ENCODE measurements around the gene TRABD2A.

The TRABD2A gene

DNA sequence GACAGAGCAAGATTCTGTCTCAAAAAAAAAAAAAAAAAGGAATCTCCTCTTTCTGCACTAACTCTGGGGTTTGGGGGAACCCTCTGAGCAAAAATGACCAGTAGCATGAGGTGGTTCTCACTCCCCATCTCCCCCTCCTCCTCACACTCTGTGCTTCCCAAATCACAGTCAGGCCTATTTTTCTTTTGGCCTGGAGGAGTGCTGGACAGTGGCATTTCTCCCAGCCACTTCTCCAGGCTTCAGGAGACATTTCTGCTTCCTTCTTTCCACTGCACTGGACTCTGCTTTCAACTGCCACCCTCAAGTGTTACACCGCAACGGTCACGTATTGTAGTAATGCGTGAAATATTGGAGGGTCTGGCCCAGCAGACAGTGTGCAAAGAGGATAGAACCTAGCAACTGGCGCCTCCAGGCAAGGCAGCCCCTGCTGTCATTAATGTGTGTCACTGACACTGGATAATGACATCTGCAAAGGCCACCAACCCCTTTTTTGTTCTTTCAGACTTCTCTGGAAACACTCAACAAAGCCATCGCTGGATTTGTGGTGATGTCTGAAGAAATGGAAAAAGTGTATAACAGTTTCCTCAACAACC is 68.9 kb downstream of the TRABD2A start:
- Histone ChIP-seq H2BK5ac (ENCODE audit: low read depth, low read length, poor library complexity, severe bottlenecking) (no peak overlapping the region), H3K9me3 (ENCODE audit: control insufficient read depth, low read length) (no peaks in the 10 kb centered on the region), H3K4me3 (ENCODE audit: insufficient read depth in 1 of 2, low read depth in 1 of 2, low read length in 2 of 2) (no peak overlapping the region), H4K91ac (ENCODE audit: low read length) (no peak overlapping the region), H3K4me2 (ENCODE audit: low read length, poor library complexity, severe bottlenecking) (no peak overlapping the region), H2AFZ (ENCODE audit: low read depth, low read length) (no peak overlapping the region), H3K79me1 (replicated peaks; ENCODE audit: low read length, poor library complexity, severe bottlenecking) (no peaks in the 10 kb centered on the region), H2BK12ac (ENCODE audit: low read length in 2 of 2) (no peak overlapping the region), H3K18ac (ENCODE audit: low read depth in 1 of 2, low read length in 2 of 2) (no peak overlapping the region), H2BK120ac (ENCODE audit: low read depth, low read length) (no peak overlapping the region), H3K27me3 (ENCODE audit: control insufficient read depth in 1 of 2, insufficient read depth in 1 of 2, low read length in 2 of 2) (peaks cover 19 to 29% of the 10 kb centered on the region in 2 experiments), H2BK15ac (ENCODE audit: low read depth, poor library complexity, severe bottlenecking) (no peak overlapping the region), H3K36me3 (ENCODE audit: control insufficient read depth in 1 of 2, insufficient read depth in 2 of 2, low read depth in 1 of 2, low read length in 2 of 2) (no peaks in the 10 kb centered on the region), H4K8ac (ENCODE audit: low read length) (no peak overlapping the region), H3K23ac (ENCODE audit: low read length in 2 of 2) (no peak overlapping the region), H3K14ac (ENCODE audit: low read length in 2 of 2) (no peak overlapping the region), H3K9ac (ENCODE audit: low read length) (no peak overlapping the region), H3K27ac (ENCODE audit: low read length, poor library complexity, severe bottlenecking) (no peak overlapping the region), H3K4me1 (ENCODE audit: control insufficient read depth, insufficient read depth, low read depth, low read length) (peaks cover 6% of the 10 kb centered on the region), H2AK5ac (ENCODE audit: low read length, severe bottlenecking) (no peak overlapping the region), H3K4ac (ENCODE audit: low read depth in 1 of 2, low read length in 2 of 2) (no peak overlapping the region)
- WGBS: 92% methylated on average over 5 of the region's 6 CpGs
- DNase-seq: no peak

GRCh38 chr2:84808279-84808678 is 72.6 kb downstream of the TRABD2A start:
- no peak overlapping the region for H2AFZ ChIP-seq (ENCODE audit: low read depth, low read length)
- DNase-seq: no peak
- no peak overlapping the region for H3K4ac ChIP-seq (ENCODE audit: low read depth in 1 of 2, low read length in 2 of 2)
- 63% methylated on average over 4 of the region's 4 CpGs for WGBS
- no peak overlapping the region for H3K23ac ChIP-seq (ENCODE audit: low read length in 2 of 2)
- no peak overlapping the region for H4K8ac ChIP-seq (ENCODE audit: low read length)
- H3K9me3 ChIP-seq (ENCODE audit: control insufficient read depth, low read length): no peaks in the 10 kb centered on the region
- no peaks in the 10 kb centered on the region for H3K36me3 ChIP-seq (ENCODE audit: control insufficient read depth in 1 of 2, insufficient read depth in 2 of 2, low read depth in 1 of 2, low read length in 2 of 2)
- no peak overlapping the region for H2BK120ac ChIP-seq (ENCODE audit: low read depth, low read length)
- no peak overlapping the region for H2BK5ac ChIP-seq (ENCODE audit: low read depth, low read length, poor library complexity, severe bottlenecking)
- H3K18ac ChIP-seq (ENCODE audit: low read depth in 1 of 2, low read length in 2 of 2): peak overlapping the region in 1 of 2 experiments; percentile 37
- no peak overlapping the region for H2AK5ac ChIP-seq (ENCODE audit: low read length, severe bottlenecking)
- no peak overlapping the region for H3K9ac ChIP-seq (ENCODE audit: low read length)
- no peak overlapping the region for H2BK15ac ChIP-seq (ENCODE audit: low read depth, poor library complexity, severe bottlenecking)
- H3K79me1 ChIP-seq (replicated peaks; ENCODE audit: low read length, poor library complexity, severe bottlenecking): no peaks in the 10 kb centered on the region
- H3K14ac ChIP-seq (ENCODE audit: low read length in 2 of 2): no peak overlapping the region
- no peak overlapping the region for H3K4me2 ChIP-seq (ENCODE audit: low read length, poor library complexity, severe bottlenecking)
- H2BK12ac ChIP-seq (ENCODE audit: low read length in 2 of 2): peak overlapping the region; percentile 63 to 89
- H3K4me3 ChIP-seq (ENCODE audit: insufficient read depth in 1 of 2, low read depth in 1 of 2, low read length in 2 of 2): no peak overlapping the region
- peaks cover 16 to 21% of the 10 kb centered on the region in 2 experiments for H3K27me3 ChIP-seq (ENCODE audit: control insufficient read depth in 1 of 2, insufficient read depth in 1 of 2, low read length in 2 of 2)
- H4K91ac ChIP-seq (ENCODE audit: low read length): no peak overlapping the region
- H3K4me1 ChIP-seq (ENCODE audit: control insufficient read depth, insufficient read depth, low read depth, low read length): peaks cover 5% of the 10 kb centered on the region
- H3K27ac ChIP-seq (ENCODE audit: low read length, poor library complexity, severe bottlenecking): no peak overlapping the region

GRCh38 chr2:84807063-84807485 is 73.8 kb downstream of the TRABD2A start:
- Histone ChIP-seq H4K91ac (ENCODE audit: low read length) (no peak overlapping the region), H3K23ac (ENCODE audit: low read length in 2 of 2) (no peak overlapping the region), H3K27ac (ENCODE audit: low read length, poor library complexity, severe bottlenecking) (peak overlapping the region; percentile 6), H2BK12ac (ENCODE audit: low read length in 2 of 2) (peak overlapping the region; percentile 61 to 96), H2BK5ac (ENCODE audit: low read depth, low read length, poor library complexity, severe bottlenecking) (no peak overlapping the region), H3K9ac (ENCODE audit: low read length) (peak overlapping the region; percentile 60), H3K36me3 (ENCODE audit: control insufficient read depth in 1 of 2, insufficient read depth in 2 of 2, low read depth in 1 of 2, low read length in 2 of 2) (no peaks in the 10 kb centered on the region), H3K4ac (ENCODE audit: low read depth in 1 of 2, low read length in 2 of 2) (peak overlapping the region in 1 of 2 experiments; percentile 65), H3K4me3 (ENCODE audit: insufficient read depth in 1 of 2, low read depth in 1 of 2, low read length in 2 of 2) (peak overlapping the region in 1 of 2 experiments; percentile 5), H3K14ac (ENCODE audit: low read length in 2 of 2) (no peak overlapping the region), H3K79me1 (replicated peaks; ENCODE audit: low read length, poor library complexity, severe bottlenecking) (no peaks in the 10 kb centered on the region), H2AFZ (ENCODE audit: low read depth, low read length) (no peak overlapping the region), H2BK15ac (ENCODE audit: low read depth, poor library complexity, severe bottlenecking) (no peak overlapping the region), H2BK120ac (ENCODE audit: low read depth, low read length) (no peak overlapping the region), H3K4me1 (ENCODE audit: control insufficient read depth, insufficient read depth, low read depth, low read length) (peaks cover 5% of the 10 kb centered on the region), H3K27me3 (ENCODE audit: control insufficient read depth in 1 of 2, insufficient read depth in 1 of 2, low read length in 2 of 2) (peaks cover 7 to 11% of the 10 kb centered on the region in 2 experiments), H2AK5ac (ENCODE audit: low read length, severe bottlenecking) (no peak overlapping the region), H3K18ac (ENCODE audit: low read depth in 1 of 2, low read length in 2 of 2) (peak overlapping the region in 1 of 2 experiments; percentile 78), H3K4me2 (ENCODE audit: low read length, poor library complexity, severe bottlenecking) (no peak overlapping the region), H4K8ac (ENCODE audit: low read length) (no peak overlapping the region), H3K9me3 (ENCODE audit: control insufficient read depth, low read length) (peaks cover 7% of the 10 kb centered on the region)
- no CpG with 5 or more reads among the region's 4 CpGs for WGBS
- DNase-seq: peak; percentile 98

GRCh38 chr2:84805250-84805958 is 75.5 kb downstream of the TRABD2A start:
- H3K27ac ChIP-seq (ENCODE audit: low read length, poor library complexity, severe bottlenecking): no peak overlapping the region
- no peak overlapping the region for H3K18ac ChIP-seq (ENCODE audit: low read depth in 1 of 2, low read length in 2 of 2)
- H4K91ac ChIP-seq (ENCODE audit: low read length): no peak overlapping the region
- no peak overlapping the region for H2AK5ac ChIP-seq (ENCODE audit: low read length, severe bottlenecking)
- no peak overlapping the region for H2AFZ ChIP-seq (ENCODE audit: low read depth, low read length)
- H2BK5ac ChIP-seq (ENCODE audit: low read depth, low read length, poor library complexity, severe bottlenecking): no peak overlapping the region
- no peak overlapping the region for H2BK12ac ChIP-seq (ENCODE audit: low read length in 2 of 2)
- H3K9ac ChIP-seq (ENCODE audit: low read length): no peak overlapping the region
- peaks cover 10% of the 10 kb centered on the region for H3K9me3 ChIP-seq (ENCODE audit: control insufficient read depth, low read length)
- H3K79me1 ChIP-seq (replicated peaks; ENCODE audit: low read length, poor library complexity, severe bottlenecking): no peaks in the 10 kb centered on the region
- H4K8ac ChIP-seq (ENCODE audit: low read length): no peak overlapping the region
- no peak overlapping the region for H3K4me3 ChIP-seq (ENCODE audit: insufficient read depth in 1 of 2, low read depth in 1 of 2, low read length in 2 of 2)
- peaks cover 5% of the 10 kb centered on the region for H3K4me1 ChIP-seq (ENCODE audit: control insufficient read depth, insufficient read depth, low read depth, low read length)
- H3K14ac ChIP-seq (ENCODE audit: low read length in 2 of 2): no peak overlapping the region
- peak; percentile 29 for DNase-seq
- H3K27me3 ChIP-seq (ENCODE audit: control insufficient read depth in 1 of 2, insufficient read depth in 1 of 2, low read length in 2 of 2): peaks cover 3 to 10% of the 10 kb centered on the region in 2 experiments
- H3K36me3 ChIP-seq (ENCODE audit: control insufficient read depth in 1 of 2, insufficient read depth in 2 of 2, low read depth in 1 of 2, low read length in 2 of 2): no peaks in the 10 kb centered on the region
- WGBS: 53% methylated on average over 1 of the region's 1 CpG
- no peak overlapping the region for H3K4ac ChIP-seq (ENCODE audit: low read depth in 1 of 2, low read length in 2 of 2)
- no peak overlapping the region for H2BK15ac ChIP-seq (ENCODE audit: low read depth, poor library complexity, severe bottlenecking)
- H2BK120ac ChIP-seq (ENCODE audit: low read depth, low read length): no peak overlapping the region
- no peak overlapping the region for H3K4me2 ChIP-seq (ENCODE audit: low read length, poor library complexity, severe bottlenecking)
- H3K23ac ChIP-seq (ENCODE audit: low read length in 2 of 2): no peak overlapping the region

All from mesenchymal stem cell (in vitro differentiated cells and primary cell).